A549 (cell line): Measurements from ENCODE around the gene BPI. TPM values are rescaled to one million over a fixed set of nuclear protein-coding genes. Genes with fewer than 3 reads are reported as not detected.

Source experiments
- ATAC-seq, 2 experiments: fragments of 200-7000 bp in 1 of 2; fragments of >200 bp in 1 of 2; cut with Nextera tagmentation in 1 of 2; cut with Tn5 transposase in 1 of 2; 3 replicates each; pipeline versions ENCODE4 v1.8.0 to v1.9.1; 2018 to 2020; ENCODE audit warnings: mild to moderate bottlenecking in 1 of 2, moderate library complexity in 1 of 2
- CTCF ChIA-PET: fragments of 300-600 bp; sonication (Branson Sonifier 250); formaldehyde crosslinking; extraction: SDS; loops from one replicate; lab custom pipeline; 2021; ENCODE audit warnings: antibody characterized with exemption, inconsistent platforms; lab: Yijun Ruan, JAX
- POLR2A ChIA-PET: fragments of 350-600 bp; formaldehyde crosslinking; extraction: SDS; loops from one replicate; lab custom pipeline; 2021; ENCODE audit warnings: antibody characterized with exemption, inconsistent platforms; lab: Yijun Ruan, JAX
- DNase-seq, 2 experiments: peaks; one replicate each; pipeline versions ENCODE4 v3.0.0 to v3.0.0-alpha.2; 2011 to 2016; ENCODE audit warnings: low read depth in 1 of 2, low spot score in 1 of 2
- FAIRE-seq: peaks from 2 replicates; lab custom pipeline; 2011; peaks lifted over from hg19 to GRCh38; lab: Jason Lieb, UNC
- H3K27ac ChIP-seq, 2 experiments: fragments of >200 bp; sonication (Bioruptor Twin); formaldehyde crosslinking; 3 replicates each; pipeline ENCODE4 v1.5.1; 2016 to 2017
- H3K4me1 ChIP-seq: fragments of >200 bp; sonication (Bioruptor Twin); formaldehyde crosslinking; 3 replicates; pipeline ENCODE4 v1.6.1; 2016
- H3K4me2 ChIP-seq: fragments of >200 bp; sonication (Bioruptor Twin); formaldehyde crosslinking; 3 replicates; pipeline ENCODE4 v1.6.1; 2016
- H3K4me3 ChIP-seq: fragments of >200 bp; sonication (Bioruptor Twin); formaldehyde crosslinking; 3 replicates; pipeline ENCODE4 v1.5.1; 2016
- H3K9me3 ChIP-seq: fragments of >200 bp; sonication (Bioruptor Twin); formaldehyde crosslinking; 3 replicates; pipeline ENCODE4 v1.6.1; 2016
- CBX2 ChIP-seq: fragments of 200-600 bp; sonication (generic); IDR thresholded peaks from 2 replicates; pipeline ENCODE4 v1.6.1; 2016; ENCODE audit warnings: low read depth, mild to moderate bottlenecking, borderline replicate concordance
- CBX8 ChIP-seq: fragments of 200-600 bp; sonication (generic); IDR thresholded peaks from 2 replicates; pipeline ENCODE4 v1.6.1; 2016
- CEBPB ChIP-seq, 2 experiments: fragments of >200 bp in 1 of 2; sonication (Bioruptor Twin) in 1 of 2; formaldehyde crosslinking in 1 of 2; IDR thresholded peaks; 2 replicates each; pipeline ENCODE4 v1.6.1; 2012 to 2016
- CHD2 ChIP-seq: fragments of 150-350 bp; IDR thresholded peaks from 2 replicates; pipeline ENCODE4 v1.6.1; 2014; ENCODE audit warnings: low read length; ENCODE audit not compliant: partially characterized antibody
- CHD4 ChIP-seq: fragments of 200-600 bp; sonication (generic); IDR thresholded peaks from 2 replicates; pipeline ENCODE4 v1.6.1; 2016; ENCODE audit warnings: antibody characterized with exemption, mild to moderate bottlenecking, borderline replicate concordance
- E2F6 ChIP-seq: IDR thresholded peaks from 2 replicates; pipeline ENCODE4 v1.6.1; 2012; ENCODE audit warnings: low read depth, borderline replicate concordance
- EHMT2 ChIP-seq: fragments of 200-600 bp; sonication (generic); IDR thresholded peaks from 2 replicates; pipeline ENCODE4 v1.6.1; 2016; ENCODE audit warnings: antibody characterized with exemption, low read depth, mild to moderate bottlenecking, moderate library complexity
- ELK1 ChIP-seq: fragments of 150-350 bp; IDR thresholded peaks from 2 replicates; pipeline ENCODE4 v1.6.1; 2014; ENCODE audit warnings: low read depth, mild to moderate bottlenecking, low read length
- EP300 ChIP-seq, 2 experiments: fragments of >200 bp; sonication (Bioruptor Twin); formaldehyde crosslinking; IDR thresholded peaks; 2 replicates in 1 of 2; 3 replicates in 1 of 2; pipeline ENCODE4 v1.6.1; 2016 to 2017
- GATA3 ChIP-seq: IDR thresholded peaks from 2 replicates; pipeline ENCODE4 v1.6.1; 2012; ENCODE audit warnings: borderline replicate concordance
- HEYL ChIP-seq: fragments of 250-450 bp; sonication (Bioruptor Pico); IDR thresholded peaks from 2 replicates; pipeline ENCODE4 v1.8.0; 2021; ENCODE audit warnings: mild to moderate bottlenecking, moderate library complexity
- HOXB13 ChIP-seq: fragments of 250-450 bp; sonication (Bioruptor Pico); IDR thresholded peaks from 2 replicates; pipeline ENCODE4 v1.5.0; 2020; ENCODE audit warnings: low read depth, mild to moderate bottlenecking, moderate library complexity
- JUN ChIP-seq, 2 experiments: fragments of >200 bp; sonication (Bioruptor Twin); formaldehyde crosslinking; IDR thresholded peaks; 2 replicates in 1 of 2; 3 replicates in 1 of 2; pipeline ENCODE4 v1.6.1; 2016 to 2017
- JUNB ChIP-seq: fragments of >200 bp; sonication (Bioruptor Twin); formaldehyde crosslinking; IDR thresholded peaks from 2 replicates; pipeline ENCODE4 v1.6.1; 2016
- MAFK ChIP-seq: fragments of 450-650 bp; IDR thresholded peaks from 2 replicates; pipeline ENCODE4 v1.6.1; 2014; ENCODE audit not compliant: partially characterized antibody
- MAZ ChIP-seq: fragments of 150-350 bp; IDR thresholded peaks from 2 replicates; pipeline ENCODE4 v1.6.1; 2014; ENCODE audit warnings: antibody characterized with exemption, low read depth, low read length, borderline replicate concordance
- MYC ChIP-seq: IDR thresholded peaks from 2 replicates; pipeline ENCODE4 v1.6.1; 2012; ENCODE audit warnings: mild to moderate bottlenecking, inconsistent platforms, low read length, improper control_type of control experiment, borderline replicate concordance
- NFE2L2 ChIP-seq: fragments of 150-350 bp; conservative IDR thresholded peaks from 2 replicates; pipeline ENCODE4 v1.6.1; 2014; ENCODE audit warnings: low read length
- NPAS2 ChIP-seq: fragments of 250-450 bp; sonication (Bioruptor Pico); IDR thresholded peaks from 2 replicates; pipeline ENCODE4 v1.8.0; 2022; ENCODE audit warnings: mild to moderate bottlenecking, moderate library complexity, borderline replicate concordance
- NR3C1 ChIP-seq: fragments of >200 bp; sonication (Bioruptor Twin); formaldehyde crosslinking; IDR thresholded peaks from 3 replicates; pipeline ENCODE4 v1.6.1; 2017
- PHF8 ChIP-seq: fragments of 200-600 bp; sonication (generic); IDR thresholded peaks from 2 replicates; pipeline ENCODE4 v1.6.1; 2016; ENCODE audit warnings: low read depth, mild to moderate bottlenecking, antibody characterized with exemption, moderate library complexity, borderline replicate concordance
- POLR2A ChIP-seq: IDR thresholded peaks from 2 replicates; pipeline ENCODE4 v1.6.1; 2012; ENCODE audit warnings: mild to moderate bottlenecking, low read length
- RAD21 ChIP-seq, 2 experiments: fragments of >200 bp in 1 of 2; sonication (Bioruptor Twin) in 1 of 2; formaldehyde crosslinking in 1 of 2; IDR thresholded peaks in 1 of 2; conservative IDR thresholded peaks in 1 of 2; 2 replicates in 1 of 2; 3 replicates in 1 of 2; pipeline ENCODE4 v1.6.1; 2012 to 2018; ENCODE audit warnings: inconsistent platforms in 1 of 2
- RARB ChIP-seq: fragments of 250-450 bp; sonication (Bioruptor Pico); IDR thresholded peaks from 2 replicates; pipeline ENCODE4 v1.8.0; 2021; ENCODE audit warnings: mild to moderate bottlenecking, moderate library complexity
- RFX5 ChIP-seq: fragments of 450-650 bp; IDR thresholded peaks from 2 replicates; pipeline ENCODE4 v1.7.1; 2014; ENCODE audit warnings: antibody characterized with exemption, mild to moderate bottlenecking, moderate library complexity
- RNF2 ChIP-seq: fragments of 200-600 bp; sonication (generic); IDR thresholded peaks from 2 replicates; pipeline ENCODE4 v1.6.1; 2016; ENCODE audit warnings: low read depth, mild to moderate bottlenecking, antibody characterized with exemption, moderate library complexity, borderline replicate concordance
- SMC3 ChIP-seq: fragments of >200 bp; sonication (Bioruptor Twin); formaldehyde crosslinking; IDR thresholded peaks from 3 replicates; pipeline ENCODE4 v1.6.1; 2018; ENCODE audit warnings: inconsistent platforms
- SREBF2 ChIP-seq: fragments of 450-650 bp; IDR thresholded peaks from 2 replicates; pipeline ENCODE4 v1.6.1; 2014; ENCODE audit warnings: mild to moderate bottlenecking, moderate library complexity
- TFCP2L1 ChIP-seq: fragments of 250-450 bp; sonication (Bioruptor Pico); IDR thresholded peaks from 2 replicates; pipeline ENCODE4 v1.5.0; 2021; ENCODE audit warnings: mild to moderate bottlenecking
- ZNF302 ChIP-seq: fragments of 250-450 bp; sonication (Bioruptor Pico); IDR thresholded peaks from 2 replicates; pipeline ENCODE4 v1.9.0; 2021; ENCODE audit warnings: inconsistent platforms, mild to moderate bottlenecking, moderate library complexity
- WGBS: methylation state at CpG from one replicate; pipeline ENCODE4 v1.1.6; 2017; ENCODE audit errors: missing lambda C conversion rate; 5-methylcytosine and 5-hydroxymethylcytosine counted together
- polyA plus RNA-seq, 4 experiments: library from polyadenylated mRNA; depleted of rRNA in 3 of 4; stranded (reverse); fragments of >200 nt; fragmentation: RNase III in 1 of 4; extraction: RNeasy Plus Mini Kit Qiagen cat#74134 plus additional on column Dnase treatment in 1 of 4; gene quantifications; 2 replicates in 3 of 4; 3 replicates in 1 of 4; pipeline ENCODE4 v1.2.3, GENCODE V29; 2011 to 2017
- TF ChIP-seq, protein P1 (sequence below): IDR thresholded peaks from 2 replicates; pipeline ENCODE4 v1.6.1; 2012
- TF ChIP-seq, protein P2 (sequence below): fragments of 250-450 bp; sonication (Bioruptor Pico); IDR thresholded peaks from 2 replicates; pipeline ENCODE4 v1.5.0; 2020; ENCODE audit warnings: low read depth, mild to moderate bottlenecking, moderate library complexity

Gene BPI
- polyA plus RNA-seq, 2 of the 4 experiments (the other 2 are of a cell fraction), result not detected

DNA sequence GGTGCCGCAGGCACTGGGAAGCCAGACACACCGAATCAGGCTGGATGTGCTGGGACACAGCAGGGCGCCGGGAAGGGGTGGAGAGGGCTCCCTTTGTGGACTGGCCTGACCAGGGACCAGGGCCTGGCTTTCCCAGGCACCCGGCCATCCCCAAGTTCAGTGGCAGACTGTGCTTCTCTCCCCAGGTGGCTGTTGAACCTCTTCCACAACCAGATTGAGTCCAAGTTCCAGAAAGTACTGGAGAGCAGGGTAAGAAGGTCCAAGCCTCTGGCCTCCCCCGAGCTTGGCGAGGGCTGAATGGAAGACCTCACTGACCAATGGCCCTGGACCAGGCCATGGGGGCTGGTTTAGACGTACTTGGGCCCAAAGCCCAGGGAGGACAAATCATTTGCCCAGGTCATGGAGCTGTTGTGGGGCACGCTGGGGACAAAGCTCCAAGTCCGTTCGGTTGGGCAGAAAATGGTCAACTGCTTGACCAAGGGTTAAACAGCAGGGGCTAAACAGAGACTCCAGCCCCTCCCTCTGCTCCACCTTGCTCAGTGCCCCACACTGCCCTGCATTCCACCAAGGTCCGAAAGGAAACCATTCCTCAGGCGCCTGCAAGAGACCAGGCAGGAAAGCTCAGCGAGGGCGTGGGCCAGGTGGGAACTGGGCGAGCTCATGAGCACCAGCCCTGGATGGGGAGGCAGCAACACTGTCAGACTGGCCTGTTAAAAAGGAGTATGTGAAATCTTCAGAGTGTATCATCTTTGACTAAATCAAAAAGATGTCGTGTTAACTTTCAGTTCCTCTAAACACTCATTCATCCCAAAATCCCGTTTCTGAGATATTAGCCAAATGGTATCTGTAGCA is 51.4 kb downstream of the BPI start:
- Histone ChIP-seq H3K4me1 (no peaks in the 10 kb centered on the region), H3K27ac (no peak overlapping the region), H3K9me3 (no peaks in the 10 kb centered on the region), H3K4me2 (no peak overlapping the region), H3K4me3 (no peak overlapping the region)
- no peak for DNase-seq
- ChIA-PET CTCF (interaction anchor here (0.7 to 1.4 kb wide), 4 partner anchors 10 to 182 kb away, joined by 3 to 4 read pairs (median 4); no protein-coding TSS in a partner anchor), POLR2A (no interaction called here)
- peak in 1 of 2 experiments; percentile 44; a peak in 3 of 6 replicates for ATAC-seq
- 85% methylated on average over 13 of the region's 18 CpGs for WGBS
- FAIRE-seq, result no peak
- TF ChIP-seq JUN (IDR thresholded peaks at IDR 0.05) (no peak), HEYL (CRISPR knock-in tag) (no peak), RAD21 (conservative IDR thresholded peaks at IDR 0.05 in 1 of 2, IDR thresholded peaks at IDR 0.05 in 1 of 2) (no peak), CHD2 (no peak), RARB (no peak), ZNF302 (CRISPR knock-in tag) (no peak), PHF8 (no peak), CBX8 (no peak), JUNB (no peak), MYC (no peak), NPAS2 (CRISPR knock-in tag) (no peak), NFE2L2 (no peak), RFX5 (no peak), MAFK (no peak), SMC3 (no peak), CBX2 (no peak), GATA3 (no peak), EHMT2 (no peak)

GRCh38 chr20:38357653-38358207 is 53.8 kb downstream of the BPI start:
- WGBS, result 73% methylated on average over 7 of the region's 7 CpGs
- ATAC-seq (no peak), FAIRE-seq (no peak), DNase-seq (no peak)
- no peaks in the 10 kb centered on the region for H3K9me3 ChIP-seq
- H3K4me1 ChIP-seq, result no peaks in the 10 kb centered on the region
- ChIA-PET POLR2A (no interaction called here), CTCF (no interaction called here)
- H3K4me2 ChIP-seq, result no peak overlapping the region
- TF ChIP-seq CHD2, result no peak
- no peak for TF ChIP-seq MAZ
- TF ChIP-seq EHMT2, result no peak
- no peak for TF ChIP-seq ELK1
- no peak for TF ChIP-seq NR3C1
- no peak for TF ChIP-seq POLR2A
- no peak for TF ChIP-seq HEYL (CRISPR knock-in tag)
- no peak for TF ChIP-seq CEBPB (IDR thresholded peaks at IDR 0.05)
- TF ChIP-seq E2F6, result no peak
- TF ChIP-seq CHD4, result no peak
- no peak for TF ChIP-seq RFX5
- no peak for TF ChIP-seq MAFK
- no peak for TF ChIP-seq EP300 (IDR thresholded peaks at IDR 0.05)
- TF ChIP-seq, protein P1, sequence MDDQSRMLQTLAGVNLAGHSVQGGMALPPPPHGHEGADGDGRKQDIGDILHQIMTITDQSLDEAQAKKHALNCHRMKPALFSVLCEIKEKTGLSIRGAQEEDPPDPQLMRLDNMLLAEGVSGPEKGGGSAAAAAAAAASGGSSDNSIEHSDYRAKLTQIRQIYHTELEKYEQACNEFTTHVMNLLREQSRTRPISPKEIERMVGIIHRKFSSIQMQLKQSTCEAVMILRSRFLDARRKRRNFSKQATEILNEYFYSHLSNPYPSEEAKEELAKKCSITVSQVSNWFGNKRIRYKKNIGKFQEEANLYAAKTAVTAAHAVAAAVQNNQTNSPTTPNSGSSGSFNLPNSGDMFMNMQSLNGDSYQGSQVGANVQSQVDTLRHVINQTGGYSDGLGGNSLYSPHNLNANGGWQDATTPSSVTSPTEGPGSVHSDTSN, result no peak
- TF ChIP-seq TFCP2L1 (CRISPR knock-in tag), result no peak
- TF ChIP-seq, protein P2, sequence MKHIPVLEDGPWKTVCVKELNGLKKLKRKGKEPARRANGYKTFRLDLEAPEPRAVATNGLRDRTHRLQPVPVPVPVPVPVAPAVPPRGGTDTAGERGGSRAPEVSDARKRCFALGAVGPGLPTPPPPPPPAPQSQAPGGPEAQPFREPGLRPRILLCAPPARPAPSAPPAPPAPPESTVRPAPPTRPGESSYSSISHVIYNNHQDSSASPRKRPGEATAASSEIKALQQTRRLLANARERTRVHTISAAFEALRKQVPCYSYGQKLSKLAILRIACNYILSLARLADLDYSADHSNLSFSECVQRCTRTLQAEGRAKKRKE (CRISPR knock-in tag), result no peak
- no peak for TF ChIP-seq SREBF2
- TF ChIP-seq RNF2, result no peak
- TF ChIP-seq HOXB13 (CRISPR knock-in tag), result no peak
- H3K27ac ChIP-seq, result no peak overlapping the region
- H3K4me3 ChIP-seq, result no peak overlapping the region
